SK-N-MC (cell line): ENCODE results near the gene NRP1.

ENCODE experiments used
- EZH2 ChIP-seq: fragments of 200-600 bp; sonication (generic); IDR thresholded peaks from one replicate; pipeline ENCODE4 v1.6.1; 2017; ENCODE audit warnings: antibody characterized with exemption
- FOXP2 ChIP-seq: optimal IDR thresholded peaks from 2 replicates; pipeline ENCODE3; 2011; ENCODE audit warnings: mild to moderate bottlenecking, moderate library complexity; ENCODE audit not compliant: insufficient read depth; ENCODE audit errors: extremely low read length, control extremely low read depth
- POLR2AphosphoS5 ChIP-seq: IDR thresholded peaks from 2 replicates; pipeline ENCODE4 v1.6.1; 2012; ENCODE audit warnings: mild to moderate bottlenecking, low read depth, low read length, borderline replicate concordance

GRCh38 chr10:33242931-33243330 is 91.5 kb downstream of the NRP1 start:
- TF ChIP-seq EZH2 (no peak), POLR2AphosphoS5 (no peak), FOXP2 (no peak)
